Measurements from ENCODE around the gene VIPR2.
"Not testable (repeated sequence)": the region's sequence is repeated elsewhere in the genome, so short reads cannot be mapped to it uniquely, and the experiment has no call there.

The VIPR2 gene

DNA sequence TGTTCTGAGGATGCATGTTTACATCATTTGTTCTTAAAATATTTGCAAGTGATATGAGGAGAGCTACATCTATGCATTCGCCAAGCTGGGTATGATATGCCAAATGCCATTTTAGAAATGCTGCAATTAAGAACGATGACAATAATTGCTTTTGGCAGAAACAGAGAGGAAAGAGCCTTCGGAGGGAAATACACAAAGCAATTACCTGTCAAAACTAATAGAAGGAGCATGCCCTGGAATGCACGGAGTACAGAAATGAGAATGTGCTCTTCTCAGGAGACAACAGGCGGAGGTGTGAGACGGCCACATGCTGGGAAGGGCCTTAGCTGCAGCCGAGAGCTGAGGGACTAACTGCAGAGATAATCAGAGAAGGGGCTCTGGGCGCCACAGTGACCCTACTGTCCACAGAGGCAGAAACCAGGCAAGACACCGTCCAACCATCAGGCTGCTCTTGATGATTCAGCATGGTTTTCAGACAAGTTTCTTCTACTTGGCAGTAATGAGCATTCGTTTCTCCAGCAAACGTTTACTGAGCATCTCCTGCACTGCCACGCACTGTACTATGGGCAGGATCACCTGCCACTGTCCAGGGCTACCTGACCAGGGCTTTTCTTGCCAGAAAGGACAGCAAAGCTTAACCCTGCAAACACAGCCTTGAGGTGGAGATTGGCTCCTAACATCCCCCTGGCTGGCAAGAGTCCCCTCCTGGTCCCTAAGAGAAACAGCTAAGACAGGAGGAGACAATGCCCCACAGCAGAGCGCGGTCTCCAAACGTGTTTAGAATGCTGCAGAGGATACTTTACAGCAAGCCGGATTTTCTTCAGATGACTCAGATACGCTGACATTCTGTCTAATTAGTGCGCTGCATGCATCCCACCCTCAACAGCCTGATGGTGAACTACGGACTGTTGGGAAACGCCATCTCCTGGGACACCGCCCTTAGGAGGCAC is 18.1 kb downstream of the VIPR2 start:
- H3K4me3 ChIP-seq (replicated peaks in 1 of 2; ENCODE audit: low read depth in 2 of 2, low read length in 2 of 2), result no peak overlapping the region
- DNase-seq (ENCODE audit: low read depth in 2 of 2), result no peak
- TF ChIP-seq, protein P1, sequence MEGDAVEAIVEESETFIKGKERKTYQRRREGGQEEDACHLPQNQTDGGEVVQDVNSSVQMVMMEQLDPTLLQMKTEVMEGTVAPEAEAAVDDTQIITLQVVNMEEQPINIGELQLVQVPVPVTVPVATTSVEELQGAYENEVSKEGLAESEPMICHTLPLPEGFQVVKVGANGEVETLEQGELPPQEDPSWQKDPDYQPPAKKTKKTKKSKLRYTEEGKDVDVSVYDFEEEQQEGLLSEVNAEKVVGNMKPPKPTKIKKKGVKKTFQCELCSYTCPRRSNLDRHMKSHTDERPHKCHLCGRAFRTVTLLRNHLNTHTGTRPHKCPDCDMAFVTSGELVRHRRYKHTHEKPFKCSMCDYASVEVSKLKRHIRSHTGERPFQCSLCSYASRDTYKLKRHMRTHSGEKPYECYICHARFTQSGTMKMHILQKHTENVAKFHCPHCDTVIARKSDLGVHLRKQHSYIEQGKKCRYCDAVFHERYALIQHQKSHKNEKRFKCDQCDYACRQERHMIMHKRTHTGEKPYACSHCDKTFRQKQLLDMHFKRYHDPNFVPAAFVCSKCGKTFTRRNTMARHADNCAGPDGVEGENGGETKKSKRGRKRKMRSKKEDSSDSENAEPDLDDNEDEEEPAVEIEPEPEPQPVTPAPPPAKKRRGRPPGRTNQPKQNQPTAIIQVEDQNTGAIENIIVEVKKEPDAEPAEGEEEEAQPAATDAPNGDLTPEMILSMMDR (IDR thresholded peaks at IDR 0.05; ENCODE audit: low read depth, low read length), result no peak

DNA sequence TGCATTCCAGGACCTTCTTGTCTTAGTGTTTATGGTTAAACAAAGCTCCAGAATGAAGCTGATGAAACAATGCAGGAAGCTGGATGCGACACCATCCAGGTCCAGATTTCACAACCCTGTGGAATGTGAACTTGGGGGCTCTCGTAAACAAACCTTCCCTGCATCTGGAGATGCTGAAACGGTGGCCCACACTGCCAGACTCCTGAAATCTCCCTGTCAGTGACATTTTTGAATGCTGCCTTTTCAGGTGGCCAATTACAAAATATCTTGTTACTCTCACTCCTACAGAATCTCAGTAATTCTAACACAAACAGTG is 18.8 kb downstream of the VIPR2 start:
- no peak for DNase-seq (ENCODE audit: low read depth in 2 of 2)
- H3K4me3 ChIP-seq (replicated peaks in 1 of 2; ENCODE audit: low read depth in 2 of 2, low read length in 2 of 2), result no peak overlapping the region
- TF ChIP-seq, protein P1 (IDR thresholded peaks at IDR 0.05; ENCODE audit: low read depth, low read length), result no peak

DNA sequence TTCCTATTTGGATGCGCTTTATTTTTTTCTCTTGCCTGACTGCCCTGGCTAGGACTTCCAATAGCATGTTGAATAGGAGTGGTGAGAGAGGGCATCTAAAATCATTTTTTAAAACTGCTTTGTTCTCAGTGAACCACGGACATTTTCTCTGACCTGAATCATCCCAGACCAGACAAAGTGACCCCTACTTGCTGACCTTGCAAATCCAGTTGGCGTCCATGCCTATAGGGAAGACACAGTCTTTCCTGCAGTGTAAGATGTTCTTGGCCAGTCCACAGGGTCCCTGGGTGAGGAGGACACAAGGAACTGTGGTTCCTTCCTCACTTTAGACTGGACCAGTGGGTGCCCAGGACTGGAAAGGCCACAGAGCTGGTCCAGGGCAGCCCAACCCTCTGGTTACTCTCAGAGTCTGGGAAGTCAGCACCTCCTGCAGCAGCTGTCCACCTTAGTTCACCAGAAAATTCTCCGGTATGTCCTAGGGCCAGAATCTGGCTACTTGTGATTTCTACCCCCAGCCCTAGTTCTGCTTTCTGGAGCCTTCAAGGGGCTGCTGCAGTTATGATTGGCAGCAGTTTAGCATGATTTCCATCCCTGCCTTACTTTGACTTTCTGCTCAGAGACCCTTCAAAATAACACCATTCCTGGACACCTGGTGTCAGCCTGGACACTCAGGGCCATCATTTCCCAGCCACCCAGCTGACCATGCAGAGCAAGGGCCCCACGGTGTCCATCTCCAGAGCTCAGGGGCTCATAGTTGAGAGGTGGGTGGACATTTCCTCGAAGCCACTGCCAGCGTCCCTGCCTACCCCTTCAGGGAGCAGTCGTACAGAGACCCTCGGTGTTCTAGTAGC is 19.3 kb downstream of the VIPR2 start:
- TF ChIP-seq, protein P1 (IDR thresholded peaks at IDR 0.05; ENCODE audit: low read depth, low read length), result no peak
- no peak overlapping the region for H3K4me3 ChIP-seq (replicated peaks in 1 of 2; ENCODE audit: low read depth in 2 of 2, low read length in 2 of 2)
- no peak for DNase-seq (ENCODE audit: low read depth in 2 of 2)

DNA sequence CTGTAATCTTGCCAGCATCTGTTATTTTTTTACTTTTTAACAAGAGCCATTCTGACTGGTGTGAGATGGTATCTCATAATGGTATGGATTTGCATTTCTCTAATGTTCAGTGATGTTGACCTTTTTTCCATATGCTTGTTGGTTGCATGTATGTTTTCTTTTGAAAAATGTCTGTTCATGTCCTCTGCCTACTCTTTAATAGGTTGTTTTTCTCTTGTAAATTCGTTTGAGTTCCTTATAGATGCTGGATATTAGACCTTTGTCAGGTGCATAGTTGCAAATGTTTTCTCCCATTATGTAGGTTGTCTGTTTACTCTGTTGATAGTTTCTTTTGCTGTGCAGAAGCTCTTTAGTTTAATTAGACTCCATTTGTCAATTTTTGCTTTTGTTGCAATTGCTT is 20.9 kb downstream of the VIPR2 start:
- not testable (repeated sequence) for H3K4me3 ChIP-seq (replicated peaks in 1 of 2; ENCODE audit: low read depth in 2 of 2, low read length in 2 of 2); DNase-seq (ENCODE audit: low read depth in 2 of 2)

DNA sequence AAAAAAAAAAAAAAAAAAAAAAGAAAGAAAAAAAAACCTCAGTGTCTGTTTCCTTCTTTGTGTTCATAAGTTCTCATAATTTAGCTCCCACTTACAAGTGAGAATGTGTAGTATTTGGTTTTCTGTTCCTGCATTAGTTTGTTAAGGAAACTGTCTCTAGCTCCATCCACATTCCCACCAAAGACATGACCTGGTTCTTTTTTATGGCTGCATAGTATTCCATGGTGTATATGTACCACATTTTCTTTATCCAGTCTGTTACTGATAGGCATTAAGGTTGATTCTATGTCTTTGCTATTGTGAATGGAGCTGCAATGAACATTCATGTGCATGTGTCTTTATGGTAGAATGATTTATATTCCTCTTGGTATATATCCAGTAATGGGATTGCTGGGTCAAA is 21.4 kb downstream of the VIPR2 start:
- DNase-seq (ENCODE audit: low read depth in 2 of 2); H3K4me3 ChIP-seq (replicated peaks in 1 of 2; ENCODE audit: low read depth in 2 of 2, low read length in 2 of 2): not testable (repeated sequence)

DNA sequence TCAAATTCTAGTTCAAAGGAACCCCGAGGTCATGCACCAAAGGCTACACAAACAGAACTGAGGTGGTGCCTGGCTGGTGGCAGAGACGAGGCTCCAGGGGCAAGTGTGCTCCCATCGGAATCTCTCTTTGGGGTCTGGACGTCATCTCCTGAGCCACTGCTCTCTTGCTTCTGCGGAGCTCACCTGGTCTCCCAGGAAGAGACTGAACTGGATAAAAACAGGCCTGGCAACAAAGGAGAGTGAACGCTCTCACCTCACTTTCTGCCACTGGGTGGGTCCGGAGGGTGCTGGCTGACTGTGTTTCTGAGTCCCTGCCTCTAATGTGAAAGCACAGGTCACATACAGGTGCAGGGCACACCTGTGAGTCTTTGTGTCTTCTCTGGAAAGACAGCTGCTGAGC is 22.4 kb downstream of the VIPR2 start:
- no peak overlapping the region for H3K4me3 ChIP-seq (replicated peaks in 1 of 2; ENCODE audit: low read depth in 2 of 2, low read length in 2 of 2)
- no peak for DNase-seq (ENCODE audit: low read depth in 2 of 2)
- TF ChIP-seq, protein P1 (IDR thresholded peaks at IDR 0.05; ENCODE audit: low read depth, low read length), result no peak

DNA sequence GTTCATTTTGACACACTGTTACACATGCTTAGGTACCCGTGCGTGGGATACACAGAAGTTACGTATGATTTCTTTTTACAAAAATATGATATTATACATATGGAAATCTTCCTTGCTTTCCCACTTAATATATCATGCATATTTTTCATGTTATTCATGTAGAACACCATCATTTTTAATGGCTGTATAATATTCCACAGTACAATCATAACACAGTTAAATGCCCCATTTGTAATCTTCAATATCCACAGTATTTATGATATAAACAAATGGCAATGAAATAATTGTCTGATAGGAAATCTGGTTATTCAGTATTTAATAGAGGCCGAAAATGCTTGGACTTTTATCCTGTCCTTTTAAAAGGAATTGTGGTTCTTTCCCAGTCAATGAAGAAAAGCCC is 23.2 kb downstream of the VIPR2 start:
- TF ChIP-seq, protein P1 (IDR thresholded peaks at IDR 0.05; ENCODE audit: low read depth, low read length), result no peak
- DNase-seq (ENCODE audit: low read depth in 2 of 2), result no peak
- no peak overlapping the region for H3K4me3 ChIP-seq (replicated peaks in 1 of 2; ENCODE audit: low read depth in 2 of 2, low read length in 2 of 2)
